ENCODE data around the gene NDUFV2. TPM values are rescaled to one million over a fixed set of nuclear protein-coding genes. Genes with fewer than 3 reads are reported as not detected.
"Not testable (repeated sequence)": the region's sequence is repeated elsewhere in the genome, so short reads cannot be mapped to it uniquely, and the experiment has no call there.

Gene NDUFV2
- total and polyA plus RNA-seq, 2 donors from 2014 or later, result 131 to 391 TPM

- DNase-seq (no peak), FAIRE-seq (no peak)
- no peak for TF ChIP-seq CTCF (IDR thresholded peaks at IDR 0.05; ENCODE audit: borderline replicate concordance, extremely low read depth, insufficient read depth)
- peak overlapping the region in 1 of 2 donors; percentile 39 for H3K27ac ChIP-seq (ENCODE audit: low read depth in 2 of 2, low read length in 2 of 2)
- no peak overlapping the region for H3K9ac ChIP-seq (ENCODE audit: low read length in 3 of 3)
- no peaks in the 10 kb centered on the region for H3K27me3 ChIP-seq (ENCODE audit: control insufficient read depth, insufficient read depth, low read length)
- H3K4me3 ChIP-seq (ENCODE audit: low read length in 3 of 3), result no peak overlapping the region
- peaks cover 0 to 5% (median 0%) of the 10 kb centered on the region in 3 donors for H3K4me1 ChIP-seq (ENCODE audit: control insufficient read depth in 2 of 3, insufficient read depth in 2 of 3, low read depth in 1 of 3, low read length in 3 of 3)
- H3K36me3 ChIP-seq (ENCODE audit: control insufficient read depth in 2 of 3, insufficient read depth in 3 of 3, low read length in 3 of 3), result no peaks in the 10 kb centered on the region
- intact Hi-C loops (cut with DNase I), result no loop called here
- H3K9me3 ChIP-seq (ENCODE audit: control insufficient read depth in 2 of 3, insufficient read depth in 1 of 3, low read length in 3 of 3), result no peaks in the 10 kb centered on the region
Observed at GRCh38 chr18:9090578-9090977, 11.9 kb upstream of the NDUFV2 start.

- H3K36me3 ChIP-seq (ENCODE audit: control insufficient read depth in 2 of 3, insufficient read depth in 3 of 3, low read length in 3 of 3), result no peaks in the 10 kb centered on the region
- H3K27ac ChIP-seq (ENCODE audit: low read depth in 2 of 2, low read length in 2 of 2), result peak overlapping the region in 1 of 2 donors; percentile 39
- FAIRE-seq (no peak), DNase-seq (no peak)
- peaks cover 0 to 5% (median 0%) of the 10 kb centered on the region in 3 donors for H3K4me1 ChIP-seq (ENCODE audit: control insufficient read depth in 2 of 3, insufficient read depth in 2 of 3, low read depth in 1 of 3, low read length in 3 of 3)
- no peak overlapping the region for H3K4me3 ChIP-seq (ENCODE audit: low read length in 3 of 3)
- intact Hi-C loops (cut with DNase I), result no loop called here
- TF ChIP-seq CTCF (IDR thresholded peaks at IDR 0.05; ENCODE audit: borderline replicate concordance, extremely low read depth, insufficient read depth), result no peak
- H3K9ac ChIP-seq (ENCODE audit: low read length in 3 of 3), result no peak overlapping the region
- H3K9me3 ChIP-seq (ENCODE audit: control insufficient read depth in 2 of 3, insufficient read depth in 1 of 3, low read length in 3 of 3), result no peaks in the 10 kb centered on the region
- H3K27me3 ChIP-seq (ENCODE audit: control insufficient read depth, insufficient read depth, low read length), result no peaks in the 10 kb centered on the region
Observed at GRCh38 chr18:9091066-9091476, 11.4 kb upstream of the NDUFV2 start.

GRCh38 chr18:9092665-9093064 is 9.8 kb upstream of the NDUFV2 start:
- Histone ChIP-seq H3K9me3 (ENCODE audit: control insufficient read depth in 2 of 3, insufficient read depth in 1 of 3, low read length in 3 of 3) (no peaks in the 10 kb centered on the region), H3K36me3 (ENCODE audit: control insufficient read depth in 2 of 3, insufficient read depth in 3 of 3, low read length in 3 of 3) (no peaks in the 10 kb centered on the region), H3K9ac (ENCODE audit: low read length in 3 of 3) (no peak overlapping the region), H3K4me1 (ENCODE audit: control insufficient read depth in 2 of 3, insufficient read depth in 2 of 3, low read depth in 1 of 3, low read length in 3 of 3) (peaks cover 0 to 5% (median 0%) of the 10 kb centered on the region in 3 donors), H3K27me3 (ENCODE audit: control insufficient read depth, insufficient read depth, low read length) (no peaks in the 10 kb centered on the region), H3K27ac (ENCODE audit: low read depth in 2 of 2, low read length in 2 of 2) (peak overlapping the region in 1 of 2 donors; percentile 32), H3K4me3 (ENCODE audit: low read length in 3 of 3) (no peak overlapping the region)
- intact Hi-C loops (cut with DNase I), result no loop called here
- DNase-seq (no peak), FAIRE-seq (no peak)
- no peak for TF ChIP-seq CTCF (IDR thresholded peaks at IDR 0.05; ENCODE audit: borderline replicate concordance, extremely low read depth, insufficient read depth)

- intact Hi-C loops (cut with DNase I); H3K9me3 ChIP-seq (ENCODE audit: control insufficient read depth in 2 of 3, insufficient read depth in 1 of 3, low read length in 3 of 3); H3K36me3 ChIP-seq (ENCODE audit: control insufficient read depth in 2 of 3, insufficient read depth in 3 of 3, low read length in 3 of 3); H3K27me3 ChIP-seq (ENCODE audit: control insufficient read depth, insufficient read depth, low read length); H3K9ac ChIP-seq (ENCODE audit: low read length in 3 of 3); DNase-seq; H3K27ac ChIP-seq (ENCODE audit: low read depth in 2 of 2, low read length in 2 of 2); H3K4me1 ChIP-seq (ENCODE audit: control insufficient read depth in 2 of 3, insufficient read depth in 2 of 3, low read depth in 1 of 3, low read length in 3 of 3); H3K4me3 ChIP-seq (ENCODE audit: low read length in 3 of 3); FAIRE-seq: not testable (repeated sequence)
Observed at GRCh38 chr18:9093109-9093508, 9.4 kb upstream of the NDUFV2 start.

Data from kidney (tissue), 14 donors.